HuH-7.5 (cell line): ENCODE data around the gene MAD1L1.

ENCODE experiments used
- DNase-seq: peaks from one replicate; pipeline ENCODE4 v3.0.0; 2011; ENCODE audit warnings: low spot score

MAD1L1 gene

GRCh38 chr7:1910081-1910685 lies 322.6 kb downstream of the MAD1L1 start:
- no peak for DNase-seq

- DNase-seq = no peak
Measured at GRCh38 chr7:1909476-1909875, 323.3 kb downstream of the MAD1L1 start.

- no peak for DNase-seq
Measured at GRCh38 chr7:1908823-1909420, 323.8 kb downstream of the MAD1L1 start.

GRCh38 chr7:1907751-1908365 lies 324.9 kb downstream of the MAD1L1 start:
- DNase-seq = no peak

GRCh38 chr7:1906988-1907745 lies 325.6 kb downstream of the MAD1L1 start:
- DNase-seq = no peak

- DNase-seq = no peak
Measured at GRCh38 chr7:1906087-1906830, 326.5 kb downstream of the MAD1L1 start.

- no peak for DNase-seq
Measured at GRCh38 chr7:1902231-1902855, 330.4 kb downstream of the MAD1L1 start.

GRCh38 chr7:1901431-1902210 lies 331.1 kb downstream of the MAD1L1 start:
- DNase-seq = no peak

- no peak for DNase-seq
Measured at GRCh38 chr7:1900847-1901246, 331.9 kb downstream of the MAD1L1 start.

- DNase-seq = no peak
Measured at GRCh38 chr7:1899951-1900762, 332.6 kb downstream of the MAD1L1 start.

- DNase-seq = no peak
Measured at GRCh38 chr7:1899196-1899595, 333.5 kb downstream of the MAD1L1 start.

- no peak for DNase-seq
Measured at GRCh38 chr7:1898628-1899185, 334.0 kb downstream of the MAD1L1 start.

- DNase-seq = no peak
Measured at GRCh38 chr7:1897861-1898627, 334.7 kb downstream of the MAD1L1 start.

- DNase-seq = no peak
Measured at GRCh38 chr7:1897076-1897860, 335.5 kb downstream of the MAD1L1 start.

- DNase-seq = no peak
Measured at GRCh38 chr7:1895664-1896515, 336.9 kb downstream of the MAD1L1 start.

GRCh38 chr7:1894906-1895663 lies 337.7 kb downstream of the MAD1L1 start:
- no peak for DNase-seq
